Left ventricle myocardium inferior (tissue), 1 donor: ENCODE results near the gene UHRF1. TPM values are rescaled to one million over a fixed set of nuclear protein-coding genes. Genes with fewer than 3 reads are reported as not detected.
"Not testable (repeated sequence)": the region's sequence is repeated elsewhere in the genome, so short reads cannot be mapped to it uniquely, and the experiment has no call there.

Experiments used
- DNase-seq: peaks from one replicate; pipeline ENCODE4 v3.0.0-alpha.2; 2020
- H3K27ac ChIP-seq: fragments of 200-600 bp; replicated peaks from 2 replicates; pipeline ENCODE4 v1.8.0; 2021
- H3K27me3 ChIP-seq: fragments of 200-600 bp; 2 replicates; pipeline ENCODE4 v1.8.0; 2021; ENCODE audit warnings: low read depth
- H3K36me3 ChIP-seq: fragments of 200-600 bp; 2 replicates; pipeline ENCODE4 v1.8.0; 2021
- H3K4me1 ChIP-seq: fragments of 200-600 bp; 2 replicates; pipeline ENCODE4 v1.8.0; 2021
- H3K4me3 ChIP-seq: fragments of 200-600 bp; 2 replicates; pipeline ENCODE4 v1.8.0; 2021; ENCODE audit warnings: mild to moderate bottlenecking, moderate library complexity
- H3K9me3 ChIP-seq: fragments of 200-600 bp; replicated peaks from 2 replicates; pipeline ENCODE4 v1.8.0; 2021
- CTCF ChIP-seq: fragments of 200-600 bp; IDR thresholded peaks from 2 replicates; pipeline ENCODE4 v1.8.0; 2021; ENCODE audit warnings: antibody characterized with exemption, mild to moderate bottlenecking, borderline replicate concordance
- intact Hi-C: fragments of 100-400 bp; cut with micrococcal nuclease; formaldehyde crosslinking; loops from one replicate; pipeline ENCODE4 v1.11.0; 2022
- total RNA-seq: library from RNA; stranded (reverse); fragmentation: NEBNext Ultra II Directional; extraction: Animal tissue kit (Norgen Biotek cat#: 25700); gene quantifications from one replicate; pipeline ENCODE4 v1.2.1, GENCODE V29; 2021
- donor health status: DM: no; HTN: yes; CAD: no; lungs with severe emphysema.

The UHRF1 gene
- total RNA-seq, 1 donor from 2014 or later: 1.3 TPM

DNA sequence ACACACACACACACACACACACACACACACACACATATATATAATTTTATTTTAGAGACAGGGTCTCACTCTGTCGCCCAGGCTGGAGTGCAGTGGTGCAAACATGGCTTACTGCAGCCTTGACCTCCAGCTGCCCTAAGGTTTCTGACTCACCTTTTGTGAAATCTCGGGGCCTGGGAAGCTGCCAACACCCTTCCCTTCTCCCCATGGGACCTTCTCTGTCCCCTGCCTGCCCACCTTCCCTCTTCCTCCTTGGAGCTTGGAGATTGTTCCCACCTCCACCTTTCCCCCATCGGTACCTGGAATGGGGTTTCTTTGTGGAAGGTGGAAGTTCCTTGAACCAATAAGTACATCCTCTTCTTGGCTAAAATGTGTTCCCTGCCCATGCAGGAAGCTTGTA lies 12.9 kb upstream of the UHRF1 start:
- Histone ChIP-seq H3K27me3 (peaks cover 3% of the 10 kb centered on the region), H3K9me3 (no peaks in the 10 kb centered on the region), H3K36me3 (no peaks in the 10 kb centered on the region), H3K27ac (no peak overlapping the region), H3K4me1 (peaks cover 10% of the 10 kb centered on the region), H3K4me3 (no peak overlapping the region)
- no peak for DNase-seq
- intact Hi-C loops: no loop called here
- no peak for TF ChIP-seq CTCF

DNA sequence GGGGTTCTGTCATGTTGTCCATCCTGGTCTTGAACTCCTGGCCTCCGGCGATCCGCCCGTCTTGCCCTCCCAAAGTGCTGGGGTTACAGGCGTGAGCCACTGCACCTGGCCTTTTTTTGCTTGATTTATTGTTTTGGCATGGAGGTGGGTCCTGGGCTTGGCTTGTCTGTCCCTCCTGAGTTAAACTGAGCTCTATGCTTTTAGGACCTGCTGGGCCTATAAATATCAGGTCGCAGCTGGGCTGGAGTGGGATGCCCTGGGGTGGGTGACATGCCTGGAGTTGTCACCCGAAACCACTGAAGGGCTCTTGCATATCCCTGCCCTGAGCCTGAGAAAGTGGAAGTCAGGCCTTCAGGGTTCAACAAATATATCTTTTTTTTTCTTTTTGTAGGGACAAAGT lies 12.2 kb upstream of the UHRF1 start:
- no peak for TF ChIP-seq CTCF
- DNase-seq: no peak

GRCh38 chr19:4900879-4901278 lies 8.4 kb upstream of the UHRF1 start:
- intact Hi-C loops, H3K9me3 ChIP-seq, H3K27me3 ChIP-seq, H3K4me1 ChIP-seq, H3K36me3 ChIP-seq, H3K27ac ChIP-seq, H3K4me3 ChIP-seq, DNase-seq: not testable (repeated sequence)

More for the DNA sequence above, 12.2 kb upstream of the UHRF1 start:
- peaks cover 9% of the 10 kb centered on the region for H3K4me1 ChIP-seq
- no peaks in the 10 kb centered on the region for H3K9me3 ChIP-seq
- no peak overlapping the region for H3K27ac ChIP-seq
- H3K36me3 ChIP-seq: no peaks in the 10 kb centered on the region
- no peak overlapping the region for H3K4me3 ChIP-seq
- no peaks in the 10 kb centered on the region for H3K27me3 ChIP-seq
- intact Hi-C loops: no loop called here

GRCh38 chr19:4902796-4903195 lies 6.5 kb upstream of the UHRF1 start, which contains the start of gene ARRDC5:
Gene ARRDC5 (minus strand): TSS chr19:4902896. CDS start chr19:4902825, 71 bp downstream.
- no peaks in the 10 kb centered on the region for H3K36me3 ChIP-seq
- no peaks in the 10 kb centered on the region for H3K27me3 ChIP-seq
- no peak for DNase-seq
- no peaks in the 10 kb centered on the region for H3K4me1 ChIP-seq
- intact Hi-C loops: no loop called here
- no peak for TF ChIP-seq CTCF
- no peaks in the 10 kb centered on the region for H3K9me3 ChIP-seq
- H3K27ac ChIP-seq: no peak within 1 kb of the TSS
- H3K4me3 ChIP-seq: no peak within 1 kb of the TSS

DNA sequence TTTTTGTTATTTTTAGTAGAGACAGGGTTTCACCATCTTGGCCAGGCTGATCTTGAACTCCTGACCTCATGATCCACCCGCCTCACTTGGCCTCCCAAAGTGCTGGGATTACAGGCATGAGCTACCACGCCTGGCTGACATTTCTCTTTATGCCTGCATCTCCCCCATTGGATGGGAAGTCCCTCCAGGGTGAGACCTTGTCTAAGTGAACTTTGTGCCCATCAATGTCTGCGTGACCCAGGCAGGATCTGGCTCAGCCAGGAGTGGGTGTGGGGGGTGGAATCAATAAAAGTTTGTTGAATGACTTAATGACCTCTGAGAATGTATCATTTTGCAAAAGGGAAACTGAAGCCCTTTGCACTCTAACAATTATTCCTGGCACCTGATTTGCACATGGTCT lies 4.8 kb upstream of the UHRF1 start:
- TF ChIP-seq CTCF: no peak
- intact Hi-C loops: no loop called here
- Histone ChIP-seq H3K4me1 (peaks cover 5% of the 10 kb centered on the region), H3K4me3 (no peak overlapping the region), H3K27me3 (peaks cover 10% of the 10 kb centered on the region), H3K36me3 (no peaks in the 10 kb centered on the region), H3K27ac (no peak overlapping the region), H3K9me3 (no peaks in the 10 kb centered on the region)
- no peak for DNase-seq

DNA sequence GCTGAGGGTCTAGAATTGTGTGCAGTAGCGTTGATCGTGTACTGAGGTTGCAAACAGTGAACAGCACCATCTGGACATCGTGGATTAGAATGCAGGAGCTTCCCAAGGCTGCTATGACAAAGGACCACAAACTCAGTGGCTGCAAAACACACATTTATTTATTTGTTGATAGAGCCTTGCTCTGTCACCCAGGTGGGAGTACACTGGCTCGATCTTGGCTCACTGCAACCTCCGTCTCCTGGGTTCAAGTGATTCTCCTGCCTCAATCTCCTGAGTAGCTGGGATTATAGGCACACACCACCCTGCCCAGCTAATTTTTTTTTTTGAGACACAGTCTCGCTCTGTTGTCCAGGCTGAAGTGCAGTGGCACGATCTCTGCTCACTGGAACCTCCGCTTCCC lies 2.3 kb upstream of the UHRF1 start:
- no peak overlapping the region for H3K27ac ChIP-seq
- peaks cover 26% of the 10 kb centered on the region for H3K4me1 ChIP-seq
- H3K36me3 ChIP-seq: no peaks in the 10 kb centered on the region
- DNase-seq: no peak
- H3K27me3 ChIP-seq: peaks cover 12% of the 10 kb centered on the region
- TF ChIP-seq CTCF: no peak
- H3K4me3 ChIP-seq: no peak overlapping the region
- no peaks in the 10 kb centered on the region for H3K9me3 ChIP-seq
- intact Hi-C loops: no loop called here
